Bronchial epithelial cell (primary cell): ENCODE results near the gene FHL1. TPM values are rescaled to one million over a fixed set of nuclear protein-coding genes. Genes with fewer than 3 reads are reported as not detected.

Source experiments
- DNase-seq: peaks from one replicate; pipeline ENCODE4 v3.0.0-alpha.2; 2010; ENCODE audit warnings: low read depth
- FAIRE-seq: peaks from 2 replicates; lab custom pipeline; 2011; peaks lifted over from hg19 to GRCh38; lab: Jason Lieb, UNC
- H3K27me3 ChIP-seq: 2 replicates; pipeline ENCODE4 v1.5.1; 2011; ENCODE audit warnings: low read length; ENCODE audit not compliant: control insufficient read depth, insufficient read depth
- H3K36me3 ChIP-seq: 2 replicates; pipeline ENCODE4 v1.5.1; 2011; ENCODE audit warnings: low read length; ENCODE audit not compliant: control insufficient read depth, insufficient read depth
- H3K4me3 ChIP-seq: 2 replicates; pipeline ENCODE4 v1.5.1; 2011; ENCODE audit warnings: mild to moderate bottlenecking, low read depth, low read length, control low read depth
- total RNA-seq: library from RNA; depleted of rRNA; stranded (reverse); fragments of >200 nt; gene quantifications from 2 replicates; pipeline ENCODE4 v1.2.1, GENCODE V29; 2014
- TF ChIP-seq, protein P1 (sequence below): IDR thresholded peaks from 2 replicates; pipeline ENCODE4 v1.5.1; 2011; ENCODE audit warnings: mild to moderate bottlenecking, moderate library complexity, low read length, control low read depth, inconsistent platforms; ENCODE audit not compliant: insufficient read depth, severe bottlenecking

Gene FHL1
- total RNA-seq, 1 donor from 2014 or later = 45.5 TPM

DNA sequence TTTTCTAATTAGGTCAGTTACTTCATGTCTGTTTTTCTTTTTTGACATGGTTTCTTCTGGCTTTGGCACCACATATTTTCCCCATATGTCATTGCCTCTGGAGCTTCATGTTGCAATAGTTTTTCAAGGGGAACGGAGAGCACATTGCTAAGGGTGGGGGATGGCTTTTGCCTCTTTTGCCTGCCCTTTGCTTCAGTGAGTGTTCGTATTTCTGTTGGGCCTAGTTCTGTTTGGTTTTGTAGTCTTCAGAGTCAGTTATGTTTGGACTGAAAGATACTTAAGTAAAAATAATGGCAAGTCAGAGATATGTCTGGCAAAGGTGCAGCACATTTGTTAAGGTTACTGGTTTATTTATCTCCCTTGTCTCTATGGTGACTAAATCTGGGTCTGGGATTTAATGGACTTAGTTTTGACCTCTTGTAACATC lies 29.1 kb downstream of the FHL1 start:
- Histone ChIP-seq H3K4me3 (no peak overlapping the region), H3K36me3 (no peaks in the 10 kb centered on the region), H3K27me3 (no peaks in the 10 kb centered on the region)
- DNase-seq (peak; percentile 64), FAIRE-seq (no peak)
- TF ChIP-seq, protein P1, sequence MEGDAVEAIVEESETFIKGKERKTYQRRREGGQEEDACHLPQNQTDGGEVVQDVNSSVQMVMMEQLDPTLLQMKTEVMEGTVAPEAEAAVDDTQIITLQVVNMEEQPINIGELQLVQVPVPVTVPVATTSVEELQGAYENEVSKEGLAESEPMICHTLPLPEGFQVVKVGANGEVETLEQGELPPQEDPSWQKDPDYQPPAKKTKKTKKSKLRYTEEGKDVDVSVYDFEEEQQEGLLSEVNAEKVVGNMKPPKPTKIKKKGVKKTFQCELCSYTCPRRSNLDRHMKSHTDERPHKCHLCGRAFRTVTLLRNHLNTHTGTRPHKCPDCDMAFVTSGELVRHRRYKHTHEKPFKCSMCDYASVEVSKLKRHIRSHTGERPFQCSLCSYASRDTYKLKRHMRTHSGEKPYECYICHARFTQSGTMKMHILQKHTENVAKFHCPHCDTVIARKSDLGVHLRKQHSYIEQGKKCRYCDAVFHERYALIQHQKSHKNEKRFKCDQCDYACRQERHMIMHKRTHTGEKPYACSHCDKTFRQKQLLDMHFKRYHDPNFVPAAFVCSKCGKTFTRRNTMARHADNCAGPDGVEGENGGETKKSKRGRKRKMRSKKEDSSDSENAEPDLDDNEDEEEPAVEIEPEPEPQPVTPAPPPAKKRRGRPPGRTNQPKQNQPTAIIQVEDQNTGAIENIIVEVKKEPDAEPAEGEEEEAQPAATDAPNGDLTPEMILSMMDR = no peak

DNA sequence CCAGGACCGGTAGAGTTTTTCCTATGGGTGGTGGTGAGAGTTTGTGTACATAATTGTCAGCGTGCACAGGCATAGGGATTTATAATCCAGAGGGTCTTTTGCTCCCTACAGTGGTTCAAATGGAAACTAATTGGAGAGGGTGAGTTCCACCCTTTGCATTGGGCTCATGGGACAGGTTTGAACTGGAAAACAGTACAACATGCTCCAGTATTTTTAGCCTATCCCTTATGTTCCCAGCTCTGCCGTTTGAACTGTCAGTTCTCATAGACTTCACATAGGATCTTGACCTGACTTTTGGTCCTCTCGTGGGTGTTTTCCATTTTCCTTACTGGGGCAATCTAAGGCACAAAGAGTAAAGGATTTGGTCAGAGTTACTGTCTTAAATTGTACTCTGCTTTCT lies 31.8 kb downstream of the FHL1 start:
- Histone ChIP-seq H3K4me3 (no peak overlapping the region), H3K36me3 (no peaks in the 10 kb centered on the region), H3K27me3 (no peaks in the 10 kb centered on the region)
- DNase-seq (no peak), FAIRE-seq (no peak)
- TF ChIP-seq, protein P1 = no peak

DNA sequence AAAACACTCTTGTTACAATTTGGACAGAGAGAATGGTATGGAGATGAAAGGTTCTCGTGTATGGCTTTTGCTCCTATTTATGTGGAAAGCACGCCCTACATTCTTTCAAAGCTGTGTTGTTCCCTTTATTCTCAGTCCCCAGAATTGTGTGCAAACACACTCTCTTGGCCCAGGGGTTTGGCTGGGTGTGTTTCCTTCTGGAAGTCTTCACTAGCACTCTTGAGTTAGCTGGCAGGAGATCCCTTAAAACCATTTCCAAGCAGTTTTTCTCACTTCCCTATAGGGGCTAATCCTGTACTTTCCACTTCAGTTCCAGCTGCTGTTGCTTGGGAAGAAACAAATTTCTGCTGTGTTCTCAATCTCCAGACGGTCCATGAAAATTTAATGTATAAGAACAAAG lies 35.1 kb downstream of the FHL1 start:
- FAIRE-seq = no peak
- H3K4me3 ChIP-seq = no peak overlapping the region

DNA sequence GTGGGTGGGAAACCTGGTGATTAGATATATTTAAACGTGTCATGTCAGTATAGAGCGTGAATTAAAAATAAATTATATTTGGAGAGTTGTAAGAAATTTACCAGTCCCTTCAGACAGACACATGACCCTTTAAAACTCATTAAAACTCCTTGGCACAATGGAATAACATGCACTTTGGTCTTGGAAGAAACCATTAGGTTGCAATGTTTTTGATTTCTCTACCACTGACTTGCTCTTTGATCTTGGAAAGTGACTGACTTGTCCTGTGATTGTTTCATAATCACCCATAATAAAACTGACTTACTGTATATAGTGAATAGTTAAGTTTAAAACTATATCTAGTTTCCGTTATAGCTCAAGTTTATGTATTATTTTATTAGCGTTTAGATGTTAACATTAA lies 35.8 kb downstream of the FHL1 start:
- TF ChIP-seq, protein P1 = no peak
- no peak for FAIRE-seq
- no peak for DNase-seq
- H3K27me3 ChIP-seq = no peaks in the 10 kb centered on the region
- H3K36me3 ChIP-seq = no peaks in the 10 kb centered on the region
- H3K4me3 ChIP-seq = no peak overlapping the region

More for the DNA sequence above, 35.1 kb downstream of the FHL1 start:
- no peak for DNase-seq
- no peaks in the 10 kb centered on the region for H3K27me3 ChIP-seq
- H3K36me3 ChIP-seq = no peaks in the 10 kb centered on the region
- TF ChIP-seq, protein P1 = no peak

DNA sequence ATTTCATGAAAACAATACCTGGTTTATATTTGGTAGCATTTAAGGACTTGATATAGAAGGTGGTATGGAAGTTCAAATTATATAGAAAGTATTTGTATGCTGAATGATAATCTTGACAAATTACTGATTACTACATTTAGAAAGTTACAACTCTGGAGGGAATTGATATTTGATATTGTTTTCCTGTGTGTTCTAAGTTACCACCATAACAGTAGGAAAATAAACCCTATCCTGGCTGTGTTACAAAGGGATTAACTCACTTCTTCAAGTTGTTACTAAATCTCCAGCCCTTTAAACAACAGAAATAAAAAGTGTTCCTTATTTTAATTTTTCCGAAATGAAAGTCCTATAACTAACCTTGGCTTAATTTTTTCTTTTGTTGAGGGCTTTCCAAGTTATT lies 36.6 kb downstream of the FHL1 start:
- H3K4me3 ChIP-seq = no peak overlapping the region
- DNase-seq = no peak
- H3K36me3 ChIP-seq = no peaks in the 10 kb centered on the region
- no peak for FAIRE-seq
- no peaks in the 10 kb centered on the region for H3K27me3 ChIP-seq
- TF ChIP-seq, protein P1 = no peak

DNA sequence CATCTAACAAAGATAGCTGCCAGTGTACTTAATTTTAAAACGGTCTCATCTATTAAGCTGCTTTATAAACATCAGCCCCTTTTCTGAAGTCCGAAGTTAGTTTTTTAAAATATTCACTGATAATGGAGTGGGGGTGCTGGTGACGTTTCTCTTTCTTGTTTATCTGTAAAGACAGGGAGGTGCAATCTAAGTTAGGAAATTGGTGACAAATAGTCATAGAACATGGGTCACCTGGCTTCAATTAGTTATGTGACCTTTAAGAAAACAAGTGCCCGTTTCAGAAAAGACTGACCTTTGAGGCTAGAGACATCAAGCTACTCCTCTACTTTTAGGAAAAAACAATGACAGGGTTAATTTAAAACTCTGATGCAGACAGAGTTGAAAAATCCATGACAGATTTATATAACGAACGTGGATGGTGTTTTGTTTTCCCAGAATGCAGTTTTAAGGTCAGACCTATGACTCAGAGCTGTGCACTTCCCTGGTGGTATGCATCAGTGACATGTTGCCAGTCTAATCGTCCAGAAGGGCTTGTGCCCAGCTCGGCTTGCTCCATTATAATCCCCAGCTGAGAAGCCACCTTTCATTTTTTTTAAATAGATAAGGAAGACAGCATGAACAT lies 38.2 kb downstream of the FHL1 start:
- Histone ChIP-seq H3K36me3 (no peaks in the 10 kb centered on the region), H3K27me3 (no peaks in the 10 kb centered on the region), H3K4me3 (no peak overlapping the region)
- TF ChIP-seq, protein P1 = no peak
- FAIRE-seq (no peak), DNase-seq (no peak)
